ENCODE data around the gene DENND10.

DNA sequence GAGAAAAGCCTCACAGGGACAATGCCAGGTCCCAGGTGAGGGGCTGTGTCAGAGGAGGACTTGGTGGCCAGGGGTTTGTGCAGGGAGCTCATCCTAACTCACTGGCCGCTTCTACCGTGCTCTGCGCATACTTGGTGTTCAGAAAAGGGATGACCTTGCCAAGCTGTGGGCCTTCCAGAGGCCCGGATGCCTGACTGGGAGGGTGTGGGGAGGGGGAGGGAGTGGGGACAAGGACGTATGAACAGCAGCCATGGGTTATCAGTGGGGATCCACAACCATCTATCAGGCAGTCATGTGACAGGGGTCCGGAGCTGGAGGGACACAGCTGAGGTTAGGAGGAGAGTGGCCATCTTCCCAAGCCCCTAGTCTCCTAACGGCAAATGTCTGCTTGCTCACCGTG, 55.4 kb downstream of the DENND10 start:
- TF ChIP-seq, protein P1, sequence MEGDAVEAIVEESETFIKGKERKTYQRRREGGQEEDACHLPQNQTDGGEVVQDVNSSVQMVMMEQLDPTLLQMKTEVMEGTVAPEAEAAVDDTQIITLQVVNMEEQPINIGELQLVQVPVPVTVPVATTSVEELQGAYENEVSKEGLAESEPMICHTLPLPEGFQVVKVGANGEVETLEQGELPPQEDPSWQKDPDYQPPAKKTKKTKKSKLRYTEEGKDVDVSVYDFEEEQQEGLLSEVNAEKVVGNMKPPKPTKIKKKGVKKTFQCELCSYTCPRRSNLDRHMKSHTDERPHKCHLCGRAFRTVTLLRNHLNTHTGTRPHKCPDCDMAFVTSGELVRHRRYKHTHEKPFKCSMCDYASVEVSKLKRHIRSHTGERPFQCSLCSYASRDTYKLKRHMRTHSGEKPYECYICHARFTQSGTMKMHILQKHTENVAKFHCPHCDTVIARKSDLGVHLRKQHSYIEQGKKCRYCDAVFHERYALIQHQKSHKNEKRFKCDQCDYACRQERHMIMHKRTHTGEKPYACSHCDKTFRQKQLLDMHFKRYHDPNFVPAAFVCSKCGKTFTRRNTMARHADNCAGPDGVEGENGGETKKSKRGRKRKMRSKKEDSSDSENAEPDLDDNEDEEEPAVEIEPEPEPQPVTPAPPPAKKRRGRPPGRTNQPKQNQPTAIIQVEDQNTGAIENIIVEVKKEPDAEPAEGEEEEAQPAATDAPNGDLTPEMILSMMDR (IDR thresholded peaks at IDR 0.05): no peak
- TF ChIP-seq POLR2A (IDR thresholded peaks at IDR 0.05): no peak
- no peak for TF ChIP-seq EP300 (IDR thresholded peaks at IDR 0.05; ENCODE audit: low read depth)
- no peak for TF ChIP-seq POLR2AphosphoS5 (IDR thresholded peaks at IDR 0.05)

Data from transverse colon (tissue), 4 donors.